ENCODE data around the gene MYL12A.

The MYL12A gene

GRCh38 chr18:3225588-3225987 is 22.0 kb upstream of the MYL12A start:
- DNase-seq (ENCODE audit: low read depth) = no peak

GRCh38 chr18:3226048-3226447 is 21.6 kb upstream of the MYL12A start:
- no peak for DNase-seq (ENCODE audit: low read depth)

GRCh38 chr18:3230401-3231334 is 16.9 kb upstream of the MYL12A start:
- no peak for DNase-seq (ENCODE audit: low read depth)

GRCh38 chr18:3233004-3233403 is 14.6 kb upstream of the MYL12A start:
- no peak for DNase-seq (ENCODE audit: low read depth)

GRCh38 chr18:3233433-3234168 is 14.0 kb upstream of the MYL12A start:
- DNase-seq (ENCODE audit: low read depth) = no peak

- DNase-seq (ENCODE audit: low read depth) = no peak
These were observed 13.1 kb upstream of the MYL12A start for GRCh38 chr18:3234457-3234856.

GRCh38 chr18:3235846-3236245 is 11.8 kb upstream of the MYL12A start:
- no peak for DNase-seq (ENCODE audit: low read depth)

- no peak for DNase-seq (ENCODE audit: low read depth)
These were observed 11.1 kb upstream of the MYL12A start for GRCh38 chr18:3236470-3236869.

- DNase-seq (ENCODE audit: low read depth) = no peak
These were observed 8.9 kb upstream of the MYL12A start for GRCh38 chr18:3238742-3239141.

GRCh38 chr18:3245185-3245564 is 2.4 kb upstream of the MYL12A start:
- no peak for DNase-seq (ENCODE audit: low read depth)

GRCh38 chr18:3245853-3246634 is 1.6 kb upstream of the MYL12A start:
- DNase-seq (ENCODE audit: low read depth) = peak; percentile 68

GRCh38 chr18:3246635-3247239 is 864 bp upstream of the MYL12A start:
- no peak for DNase-seq (ENCODE audit: low read depth)

- DNase-seq (ENCODE audit: low read depth) = no peak
These were observed 559 bp downstream of the MYL12A start for GRCh38 chr18:3248062-3248657.

- DNase-seq (ENCODE audit: low read depth) = no peak
These were observed 1.2 kb downstream of the MYL12A start for GRCh38 chr18:3248658-3249359.

- DNase-seq (ENCODE audit: low read depth) = no peak
These were observed 2.9 kb downstream of the MYL12A start for GRCh38 chr18:3250237-3251107.

GRCh38 chr18:3251249-3251962 is 3.8 kb downstream of the MYL12A start:
- no peak for DNase-seq (ENCODE audit: low read depth)

GRCh38 chr18:3251963-3252277 is 4.3 kb downstream of the MYL12A start:
- no peak for DNase-seq (ENCODE audit: low read depth)

GRCh38 chr18:3252843-3253242 is 5.2 kb downstream of the MYL12A start:
- no peak for DNase-seq (ENCODE audit: low read depth)

- DNase-seq (ENCODE audit: low read depth) = no peak
These were observed 7.1 kb downstream of the MYL12A start for GRCh38 chr18:3254725-3255124.

Measured in stimulated activated CD8-positive, alpha-beta memory T cell treated with anti-CD3 and anti-CD28 coated beads, Interleukin-12 subunit alpha, Interleukin-12 subunit beta, amount 100 ng/mL, for 1 hour (primary cell).